Epithelial cell of prostate (primary cell): ENCODE data around the gene NRG2.
A peak's percentile ranks its signal among the peaks of the same experiment; 100 is the strongest.

Experiments used
- DNase-seq: peaks from one replicate; pipeline ENCODE4 v3.0.0-alpha.2; 2011; ENCODE audit warnings: low read depth, low spot score
- H3K27ac ChIP-seq: fragments of 450-650 bp; 2 replicates; pipeline ENCODE4 v1.5.1; 2017; ENCODE audit warnings: mild to moderate bottlenecking

NRG2 gene

GRCh38 chr5:139976703-139977102, 66.4 kb downstream of the NRG2 start:
- H3K27ac ChIP-seq: no peak overlapping the region
- DNase-seq: no peak

- DNase-seq: no peak
- no peak overlapping the region for H3K27ac ChIP-seq
These were observed 67.2 kb downstream of the NRG2 start for GRCh38 chr5:139975942-139976341.

- no peak for DNase-seq
- no peak overlapping the region for H3K27ac ChIP-seq
These were observed 67.8 kb downstream of the NRG2 start for GRCh38 chr5:139975306-139975705.

GRCh38 chr5:139974661-139975060, 68.4 kb downstream of the NRG2 start:
- no peak overlapping the region for H3K27ac ChIP-seq
- DNase-seq: no peak

GRCh38 chr5:139971202-139971725, 71.8 kb downstream of the NRG2 start:
- no peak overlapping the region for H3K27ac ChIP-seq
- no peak for DNase-seq

GRCh38 chr5:139969318-139969717, 73.8 kb downstream of the NRG2 start:
- no peak for DNase-seq
- H3K27ac ChIP-seq: no peak overlapping the region

- H3K27ac ChIP-seq: no peak overlapping the region
These were observed 74.4 kb downstream of the NRG2 start for GRCh38 chr5:139968547-139969261.

GRCh38 chr5:139967353-139967752, 75.7 kb downstream of the NRG2 start:
- no peak overlapping the region for H3K27ac ChIP-seq
- no peak for DNase-seq

More at GRCh38 chr5:139968547-139969261, 74.4 kb downstream of the NRG2 start:
- peak; percentile 18 for DNase-seq

- H3K27ac ChIP-seq: no peak overlapping the region
- DNase-seq: no peak
These were observed 76.2 kb downstream of the NRG2 start for GRCh38 chr5:139966856-139967255.

GRCh38 chr5:139964994-139965565, 78.0 kb downstream of the NRG2 start:
- no peak overlapping the region for H3K27ac ChIP-seq

GRCh38 chr5:139964266-139964993, 78.7 kb downstream of the NRG2 start:
- no peak for DNase-seq

More at GRCh38 chr5:139964994-139965565, 78.0 kb downstream of the NRG2 start:
- DNase-seq: no peak

GRCh38 chr5:139962445-139962844, 80.7 kb downstream of the NRG2 start:
- no peak for DNase-seq
- H3K27ac ChIP-seq: no peak overlapping the region

More at GRCh38 chr5:139964266-139964993, 78.7 kb downstream of the NRG2 start:
- H3K27ac ChIP-seq: no peak overlapping the region

GRCh38 chr5:139961435-139962157, 81.5 kb downstream of the NRG2 start:
- no peak for DNase-seq
- no peak overlapping the region for H3K27ac ChIP-seq

GRCh38 chr5:139960723-139961383, 82.2 kb downstream of the NRG2 start:
- no peak for DNase-seq
- H3K27ac ChIP-seq: no peak overlapping the region

GRCh38 chr5:139958432-139959148, 84.5 kb downstream of the NRG2 start:
- no peak for DNase-seq
- H3K27ac ChIP-seq: no peak overlapping the region

GRCh38 chr5:139956342-139956741, 86.8 kb downstream of the NRG2 start:
- H3K27ac ChIP-seq: no peak overlapping the region
- DNase-seq: no peak

- DNase-seq: no peak
These were observed 87.4 kb downstream of the NRG2 start for GRCh38 chr5:139955616-139956273.

GRCh38 chr5:139955053-139955605, 88.0 kb downstream of the NRG2 start:
- H3K27ac ChIP-seq: no peak overlapping the region
- no peak for DNase-seq

More at GRCh38 chr5:139955616-139956273, 87.4 kb downstream of the NRG2 start:
- no peak overlapping the region for H3K27ac ChIP-seq
